OCI-LY7 (cell line): ENCODE measurements around the gene ZNF445. TPM values are rescaled to one million over a fixed set of nuclear protein-coding genes. Genes with fewer than 3 reads are reported as not detected.

Source experiments
- BruUV-seq: library from RNA; stranded (reverse); fragments of 400-500 nt; replicated peaks from 2 replicates; lab custom pipeline; 2021; lab: Mats Ljungman, UMichigan
- CTCF ChIA-PET: fragments of 300-600 bp; sonication (Branson Sonifier 250); formaldehyde crosslinking; loops from one replicate; lab custom pipeline; 2022; ENCODE audit warnings: antibody characterized with exemption; ENCODE audit not compliant: unreplicated experiment; lab: Charles Lee
- POLR2A ChIA-PET: fragments of 300-600 bp; sonication (Branson Sonifier 250); formaldehyde crosslinking; loops from one replicate; lab custom pipeline; 2022; ENCODE audit warnings: antibody characterized with exemption; lab: Charles Lee
- DNase-seq: peaks from one replicate; pipeline ENCODE4 v3.0.0-alpha.2; 2015; ENCODE audit warnings: low spot score
- H2AFZ ChIP-seq: fragments of 200-600 bp; sonication (generic), shearing (Covaris generic); 2 replicates; pipeline ENCODE4 v1.6.1; 2014; ENCODE audit warnings: mild to moderate bottlenecking, antibody characterized with exemption, low read length, moderate library complexity
- H3K27ac ChIP-seq: fragments of 200-600 bp; sonication (generic); 2 replicates; pipeline ENCODE4 v1.5.1; 2014; ENCODE audit warnings: mixed run types, low read depth, mild to moderate bottlenecking, moderate library complexity, low read length, inconsistent platforms; ENCODE audit not compliant: poor library complexity, severe bottlenecking
- H3K36me3 ChIP-seq: fragments of 200-600 bp; sonication (generic); 2 replicates; pipeline ENCODE4 v1.6.1; 2014; ENCODE audit warnings: mild to moderate bottlenecking, antibody characterized with exemption, low read length, moderate library complexity, mixed read lengths; ENCODE audit not compliant: insufficient read depth
- H3K4me1 ChIP-seq: fragments of 200-600 bp; sonication (generic); 2 replicates; pipeline ENCODE4 v1.5.1; 2014; ENCODE audit warnings: mild to moderate bottlenecking, low read length; ENCODE audit not compliant: insufficient read depth, poor library complexity, severe bottlenecking
- H3K4me2 ChIP-seq: fragments of 200-600 bp; sonication (generic); 2 replicates; pipeline ENCODE4 v1.6.1; 2014; ENCODE audit warnings: mild to moderate bottlenecking, low read length
- H3K4me3 ChIP-seq: fragments of 200-600 bp; sonication (generic); 2 replicates; pipeline ENCODE4 v1.5.1; 2014; ENCODE audit warnings: mild to moderate bottlenecking, low read depth, low read length; ENCODE audit not compliant: poor library complexity, severe bottlenecking
- H3K79me2 ChIP-seq: fragments of 200-600 bp; sonication (generic); 2 replicates; pipeline ENCODE4 v1.6.1; 2016; ENCODE audit warnings: low read depth, mild to moderate bottlenecking, low read length, moderate library complexity, mixed read lengths; ENCODE audit not compliant: insufficient read depth
- H3K9me2 ChIP-seq: fragments of 200-600 bp; sonication (generic); 2 replicates; pipeline ENCODE4 v1.6.1; 2016; ENCODE audit warnings: mild to moderate bottlenecking, low read length, mixed read lengths; ENCODE audit not compliant: insufficient read depth
- H3K9me3 ChIP-seq: fragments of 200-600 bp; sonication (generic); 2 replicates; pipeline ENCODE4 v1.6.1; 2014; ENCODE audit warnings: mild to moderate bottlenecking, mixed run types, low read length, mixed read lengths
- H4K20me1 ChIP-seq: fragments of 200-600 bp; sonication (generic); 2 replicates; pipeline ENCODE4 v1.6.1; 2014; ENCODE audit warnings: mild to moderate bottlenecking, antibody characterized with exemption, low read length, moderate library complexity, mixed read lengths; ENCODE audit not compliant: insufficient read depth
- EZH2phosphoT487 ChIP-seq: fragments of 200-600 bp; sonication (generic); IDR thresholded peaks from 2 replicates; pipeline ENCODE4 v1.6.1; 2018; ENCODE audit warnings: low read depth, borderline replicate concordance, mild to moderate bottlenecking, mixed run types, antibody characterized with exemption, low read length, moderate library complexity, mixed read lengths
- intact Hi-C: fragments of 100-400 bp; cut with micrococcal nuclease; formaldehyde crosslinking; loops from one replicate; pipeline ENCODE4 v1.10.0; 2022; ENCODE audit not compliant: unreplicated experiment
- total RNA-seq, 2 experiments: library from RNA; depleted of rRNA in 1 of 2; stranded (reverse); fragments of >200 nt in 1 of 2; shearing (Covaris generic) in 1 of 2; gene quantifications; 2 replicates each; pipeline ENCODE4 v1.2.3, GENCODE V29; 2014 to 2022
- TF ChIP-seq, protein P1 (sequence below): fragments of 200-600 bp; sonication (generic); conservative IDR thresholded peaks from 2 replicates; pipeline ENCODE4 v1.5.1; 2014; ENCODE audit warnings: mild to moderate bottlenecking, antibody characterized with exemption, low read length, moderate library complexity, mixed read lengths

The ZNF445 gene
- total RNA-seq, 2 experiments from 2014 or later = 3.4 to 11.7 TPM

DNA sequence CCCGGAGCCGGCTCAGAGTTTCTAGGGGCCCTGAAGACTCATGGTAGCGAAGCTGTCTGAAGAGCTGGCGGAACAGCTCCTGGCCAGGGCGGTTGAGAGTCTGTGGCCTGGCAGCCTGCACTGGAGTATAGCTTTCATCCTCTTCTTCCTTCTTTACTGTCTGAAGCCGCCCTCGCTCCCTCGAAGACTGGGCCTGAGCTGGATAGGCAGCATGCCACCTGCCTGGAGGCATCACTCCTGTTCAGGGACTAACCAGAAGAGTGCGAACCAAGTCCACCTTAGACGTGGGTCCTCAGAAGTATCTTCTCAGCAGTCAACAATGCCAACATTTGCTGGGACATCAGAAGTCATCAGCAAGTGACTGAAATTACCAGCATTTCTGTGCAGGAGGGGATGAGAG is 22.2 kb downstream of the ZNF445 start:
- H3K9me2 ChIP-seq = no peaks in the 10 kb centered on the region
- peaks cover 7% of the 10 kb centered on the region; the same call in 1 of the 2 replicates for H3K9me3 ChIP-seq
- no peak overlapping the region for H3K4me2 ChIP-seq
- H2AFZ ChIP-seq = no peak overlapping the region
- no peaks in the 10 kb centered on the region for H3K4me1 ChIP-seq
- H4K20me1 ChIP-seq = no peaks in the 10 kb centered on the region
- no peaks in the 10 kb centered on the region for H3K79me2 ChIP-seq
- no peak overlapping the region for H3K27ac ChIP-seq
- CTCF ChIA-PET = no interaction called here
- no peak for DNase-seq
- BruUV-seq = no TSS peak
- H3K4me3 ChIP-seq = no peak overlapping the region
- intact Hi-C loops = no loop called here
- peaks cover 33% of the 10 kb centered on the region for H3K36me3 ChIP-seq
- TF ChIP-seq, protein P1, sequence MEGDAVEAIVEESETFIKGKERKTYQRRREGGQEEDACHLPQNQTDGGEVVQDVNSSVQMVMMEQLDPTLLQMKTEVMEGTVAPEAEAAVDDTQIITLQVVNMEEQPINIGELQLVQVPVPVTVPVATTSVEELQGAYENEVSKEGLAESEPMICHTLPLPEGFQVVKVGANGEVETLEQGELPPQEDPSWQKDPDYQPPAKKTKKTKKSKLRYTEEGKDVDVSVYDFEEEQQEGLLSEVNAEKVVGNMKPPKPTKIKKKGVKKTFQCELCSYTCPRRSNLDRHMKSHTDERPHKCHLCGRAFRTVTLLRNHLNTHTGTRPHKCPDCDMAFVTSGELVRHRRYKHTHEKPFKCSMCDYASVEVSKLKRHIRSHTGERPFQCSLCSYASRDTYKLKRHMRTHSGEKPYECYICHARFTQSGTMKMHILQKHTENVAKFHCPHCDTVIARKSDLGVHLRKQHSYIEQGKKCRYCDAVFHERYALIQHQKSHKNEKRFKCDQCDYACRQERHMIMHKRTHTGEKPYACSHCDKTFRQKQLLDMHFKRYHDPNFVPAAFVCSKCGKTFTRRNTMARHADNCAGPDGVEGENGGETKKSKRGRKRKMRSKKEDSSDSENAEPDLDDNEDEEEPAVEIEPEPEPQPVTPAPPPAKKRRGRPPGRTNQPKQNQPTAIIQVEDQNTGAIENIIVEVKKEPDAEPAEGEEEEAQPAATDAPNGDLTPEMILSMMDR = no peak
- no peak for TF ChIP-seq EZH2phosphoT487
- POLR2A ChIA-PET = interaction anchor here (0.5 to 0.9 kb wide), 3 partner anchors 17 to 1122 kb away, joined by 3 to 5 read pairs (median 4); no protein-coding TSS in a partner anchor

DNA sequence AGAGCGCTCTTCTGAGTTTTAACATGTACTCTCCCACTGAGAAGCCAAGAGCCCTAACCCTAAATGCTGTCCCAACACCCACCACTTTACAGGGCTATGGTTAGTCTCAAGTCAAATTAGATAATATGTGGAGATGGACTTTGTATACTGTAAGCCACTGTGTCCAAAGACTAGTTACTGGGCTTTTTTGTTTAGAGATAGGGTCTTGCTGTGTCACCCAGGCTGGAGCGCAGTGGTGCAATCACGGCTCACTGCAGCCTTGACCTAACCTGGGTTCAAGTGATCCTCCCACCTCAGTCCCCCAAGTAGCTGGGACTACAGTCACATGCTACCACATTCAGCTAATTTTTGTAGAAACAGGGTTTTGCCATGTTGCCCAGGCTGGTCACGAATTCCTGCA is 23.2 kb downstream of the ZNF445 start:
- TF ChIP-seq EZH2phosphoT487 = no peak
- Histone ChIP-seq H3K4me3 (no peak overlapping the region), H3K9me3 (no peaks in the 10 kb centered on the region; the same call in 1 of the 2 replicates), H3K9me2 (no peaks in the 10 kb centered on the region), H2AFZ (no peak overlapping the region), H3K4me1 (no peaks in the 10 kb centered on the region), H3K4me2 (no peak overlapping the region), H3K36me3 (peaks cover 34% of the 10 kb centered on the region), H4K20me1 (no peaks in the 10 kb centered on the region), H3K79me2 (no peaks in the 10 kb centered on the region), H3K27ac (no peak overlapping the region)
- intact Hi-C loops = no loop called here
- no TSS peak for BruUV-seq
- CTCF ChIA-PET = no interaction called here
- no peak for DNase-seq
- POLR2A ChIA-PET = interaction anchor here (0.5 kb wide), 1 partner anchor 91 kb away, joined by 3 read pairs; no protein-coding TSS in a partner anchor

DNA sequence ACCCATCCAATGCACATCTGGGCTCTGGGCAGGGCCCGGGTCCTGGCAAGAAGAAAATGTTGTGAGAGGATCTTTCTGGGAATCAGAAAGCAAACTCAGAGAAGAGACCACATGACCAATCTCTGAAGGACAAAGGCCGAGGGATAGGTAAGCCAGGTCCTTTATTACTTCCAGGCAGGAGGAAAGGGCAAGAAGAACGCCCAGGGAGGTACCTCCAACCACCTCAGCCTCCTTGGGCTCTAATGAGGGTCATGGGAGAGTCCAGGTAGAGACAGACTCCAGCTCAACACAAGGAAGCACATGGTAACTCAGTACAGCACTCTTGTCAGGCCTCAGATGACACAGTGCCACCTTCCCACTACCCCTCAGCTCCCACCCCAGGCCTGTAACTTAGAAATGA is 26.0 kb downstream of the ZNF445 start:
- Histone ChIP-seq H3K27ac (no peak overlapping the region), H3K4me1 (no peaks in the 10 kb centered on the region), H3K9me3 (no peaks in the 10 kb centered on the region), H3K4me3 (no peak overlapping the region), H3K79me2 (no peaks in the 10 kb centered on the region), H2AFZ (no peak overlapping the region), H3K36me3 (peaks cover 41% of the 10 kb centered on the region), H3K9me2 (no peaks in the 10 kb centered on the region), H3K4me2 (no peak overlapping the region), H4K20me1 (no peaks in the 10 kb centered on the region)
- TF ChIP-seq, protein P1 = no peak
- no peak for TF ChIP-seq EZH2phosphoT487
- ChIA-PET CTCF (no interaction called here), POLR2A (no interaction called here)
- intact Hi-C loops = no loop called here
- no TSS peak for BruUV-seq
- no peak for DNase-seq
